Measurements from ENCODE around the gene LLGL2.

- TF ChIP-seq CTCF (conservative IDR thresholded peaks at IDR 0.05) (no peak), ZFX (IDR thresholded peaks at IDR 0.05) (no peak)
These were observed 36.6 kb upstream of the LLGL2 start for GRCh38 chr17:75488693-75489510.
